ENCODE data around the gene INTS12.

INTS12 gene

DNA sequence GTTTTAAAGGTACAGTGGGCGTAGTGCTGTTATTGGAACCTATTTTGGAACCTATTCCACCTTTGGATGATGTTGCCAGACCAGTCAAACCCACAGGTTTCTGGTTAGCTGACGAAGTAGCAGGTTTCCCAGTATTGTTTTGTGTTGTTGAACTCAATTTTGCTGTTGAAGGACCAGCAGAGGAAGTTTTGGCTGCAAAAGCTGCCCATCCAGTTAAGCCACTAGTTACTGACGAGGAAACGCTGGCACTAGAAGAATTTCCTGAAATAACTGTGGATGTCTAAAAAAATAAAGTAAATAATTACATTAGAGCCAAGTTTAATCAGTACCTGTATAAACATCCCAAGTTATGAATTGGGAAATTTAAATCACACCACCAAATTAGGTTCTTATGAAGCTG, 25.5 kb downstream of the INTS12 start:
- no peak for DNase-seq (ENCODE audit: low spot score)

DNA sequence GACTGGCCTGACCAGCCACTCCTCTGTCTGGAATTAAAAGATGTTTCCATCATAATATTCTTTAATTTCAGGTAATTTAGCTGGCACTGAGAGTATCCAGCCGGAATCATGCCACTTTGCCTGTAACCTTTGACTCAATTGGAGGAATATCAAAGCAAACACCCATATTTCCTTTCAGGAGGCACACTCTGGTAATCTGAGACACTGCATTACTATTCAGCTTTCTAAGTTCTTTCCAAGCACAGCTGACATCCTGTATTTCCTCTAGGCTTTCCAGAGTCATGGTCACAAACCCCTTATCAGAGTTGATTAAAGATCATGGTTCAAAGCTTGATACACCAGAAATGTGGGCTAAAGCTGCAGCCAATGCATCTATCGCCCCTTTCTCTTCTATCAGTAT, 29.3 kb downstream of the INTS12 start:
- no peak for DNase-seq (ENCODE audit: low spot score)

DNA sequence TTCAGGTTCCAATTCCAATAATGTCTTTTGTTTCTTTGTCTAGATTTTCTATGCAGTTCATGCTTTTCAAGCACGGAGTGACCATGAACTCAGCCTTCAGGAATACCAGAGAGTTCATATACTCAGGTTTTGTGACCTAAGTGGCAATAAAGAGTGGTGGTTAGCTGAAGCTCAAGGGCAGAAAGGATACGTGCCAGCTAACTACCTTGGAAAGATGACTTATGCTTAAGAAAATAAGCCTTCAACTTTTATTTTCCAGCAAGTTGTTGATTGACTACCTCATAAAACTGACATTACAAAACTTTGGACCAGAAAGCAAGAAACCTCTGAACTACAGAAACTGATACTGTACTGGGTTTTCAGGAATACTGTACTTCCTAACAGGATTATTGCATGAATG, 30.8 kb downstream of the INTS12 start:
- no peak for DNase-seq (ENCODE audit: low spot score)

DNA sequence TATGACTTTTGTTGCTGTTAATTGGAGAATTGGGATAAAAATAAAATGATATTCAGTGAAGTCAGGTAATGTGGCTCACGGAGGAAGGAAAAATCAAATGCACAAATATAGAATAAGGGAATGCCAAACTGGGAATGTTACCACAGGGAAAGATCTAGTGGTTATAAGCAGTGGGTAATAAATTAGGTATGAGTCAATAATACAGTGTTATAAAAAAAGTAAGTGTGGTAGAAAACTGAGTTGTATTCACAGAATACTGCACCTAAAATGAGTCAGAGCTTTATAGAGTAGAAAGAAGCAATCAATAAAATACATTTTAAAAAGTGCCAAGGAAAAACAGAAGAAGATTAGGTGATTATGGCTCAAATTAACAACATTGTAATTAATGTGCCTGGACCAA, 34.5 kb downstream of the INTS12 start:
- no peak for DNase-seq (ENCODE audit: low spot score)

DNA sequence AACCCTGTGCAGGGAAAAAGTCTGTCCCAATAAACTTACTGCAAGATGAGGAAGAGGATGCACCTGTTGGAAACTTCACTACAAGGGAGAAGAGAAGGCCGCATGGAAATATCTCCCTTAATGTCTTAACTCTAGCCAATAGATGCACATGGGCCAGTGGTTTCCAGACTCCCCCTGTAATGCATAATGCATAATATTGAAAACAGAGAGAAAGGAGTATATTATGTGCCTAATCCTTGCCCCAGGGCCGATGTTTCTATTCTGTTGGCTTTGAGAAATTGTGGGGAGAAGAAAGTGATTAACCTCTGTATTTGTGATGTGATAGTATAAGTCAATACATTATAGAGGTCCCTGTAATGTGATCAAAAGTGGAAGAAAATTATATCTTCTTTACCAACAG, 37.2 kb downstream of the INTS12 start:
- no peak for DNase-seq (ENCODE audit: low spot score)

DNA sequence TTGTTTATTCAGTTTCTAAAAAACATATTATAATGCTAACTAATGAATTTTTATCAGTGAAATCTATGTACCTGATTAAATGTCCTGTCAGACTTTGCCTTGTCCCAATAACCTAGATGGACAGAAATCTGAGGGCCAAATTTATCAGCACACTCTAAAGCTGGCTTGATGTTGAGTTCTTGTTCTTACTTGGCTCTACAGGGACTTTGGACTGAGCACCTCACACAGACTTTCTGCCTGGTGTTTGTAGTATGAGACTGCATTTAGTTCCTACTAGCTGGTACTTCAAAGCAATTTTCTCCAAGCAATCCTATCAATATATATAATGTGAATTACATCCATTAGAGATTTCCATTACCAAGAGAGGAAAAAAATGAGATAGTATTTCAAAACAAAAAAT, 37.8 kb downstream of the INTS12 start:
- DNase-seq (ENCODE audit: low spot score), result no peak

DNA sequence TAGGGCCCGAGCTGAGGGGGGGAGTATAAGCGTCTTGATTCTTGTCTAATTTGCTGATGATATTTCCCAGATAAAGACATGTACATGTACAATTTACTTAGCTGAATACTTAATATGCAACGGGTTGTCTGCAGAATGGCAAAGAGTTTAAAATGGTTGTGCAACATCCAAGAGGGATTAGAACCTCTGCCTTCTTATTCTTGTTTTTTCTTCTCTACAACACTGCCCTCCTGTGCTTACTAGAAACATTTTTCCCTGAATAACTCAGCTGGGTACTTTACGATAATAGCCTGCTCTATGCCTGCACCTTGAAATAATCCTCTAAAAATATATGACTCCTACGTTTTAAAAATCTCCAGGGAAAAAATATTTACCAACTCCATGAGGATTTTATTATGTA, 41.8 kb downstream of the INTS12 start:
- no peak for DNase-seq (ENCODE audit: low spot score)

DNA sequence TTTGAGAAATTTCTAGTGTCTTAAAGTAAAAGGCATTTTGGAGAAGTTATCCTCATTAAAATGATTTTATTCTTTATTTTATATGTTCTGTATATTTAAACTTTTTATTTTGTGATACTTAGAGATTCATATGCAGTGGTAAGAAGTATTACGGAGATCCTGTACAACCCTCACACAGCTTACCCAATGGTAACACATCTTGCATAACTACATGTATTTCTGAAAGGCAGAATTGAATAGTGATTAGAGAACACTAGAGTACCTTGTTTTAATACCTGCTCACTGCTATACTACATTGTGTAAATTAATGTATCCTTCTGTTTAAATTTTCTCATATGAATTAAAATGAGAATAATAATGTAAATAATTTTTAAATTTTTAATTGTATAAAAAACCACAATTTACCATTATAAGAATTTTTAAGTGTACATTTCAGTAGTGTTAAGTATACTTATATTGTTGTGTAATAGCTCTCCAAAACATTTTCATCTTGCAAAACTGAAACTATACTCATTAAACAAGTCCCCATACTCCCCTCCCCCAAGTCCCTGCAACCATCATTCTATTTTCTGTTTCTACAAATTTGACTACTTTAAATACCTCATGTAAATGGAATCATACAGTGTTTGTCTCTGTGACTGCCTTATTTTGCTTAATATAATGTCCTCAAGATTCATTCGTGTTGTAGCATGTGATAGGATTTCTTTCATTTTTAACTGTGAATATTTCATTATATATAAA, 45.4 kb downstream of the INTS12 start:
- DNase-seq (ENCODE audit: low spot score), result no peak

DNA sequence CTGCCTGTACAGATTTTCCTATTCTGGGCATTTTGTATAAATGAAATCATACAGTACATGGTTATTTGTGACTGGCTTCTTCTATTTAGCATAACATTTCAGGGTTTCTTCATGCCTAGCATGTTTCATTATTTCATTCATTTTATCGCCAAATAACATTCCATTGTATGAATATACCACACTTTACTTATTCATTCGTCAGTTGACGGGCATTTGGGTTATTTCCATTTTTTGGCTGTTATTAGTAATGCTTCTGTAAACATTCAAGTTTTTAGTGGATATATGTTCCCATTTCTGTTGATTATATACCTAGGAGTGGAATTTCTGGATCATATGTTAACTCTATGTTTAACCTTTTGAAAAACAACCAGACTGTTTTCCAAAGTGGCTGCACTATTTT, 47.5 kb downstream of the INTS12 start:
- DNase-seq (ENCODE audit: low spot score), result no peak

DNA sequence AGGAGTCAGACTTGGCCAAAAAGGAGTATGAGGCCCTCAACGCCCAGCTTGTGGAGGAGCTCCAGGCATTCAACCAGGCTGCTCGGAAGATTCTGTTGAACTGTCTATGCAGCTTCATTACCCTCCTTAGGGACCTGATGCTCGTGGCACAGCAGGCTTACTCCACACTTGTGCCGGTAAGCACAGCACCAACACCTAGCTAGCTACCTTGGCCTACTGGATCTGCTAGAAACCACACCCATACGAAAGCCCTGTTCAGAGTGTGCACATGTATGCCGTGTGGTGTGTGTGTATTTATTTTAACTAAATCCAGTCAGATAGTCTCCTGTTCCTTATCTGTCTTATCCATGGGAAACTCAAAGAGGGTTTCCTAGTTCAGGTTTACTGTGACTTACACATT, 49.3 kb downstream of the INTS12 start:
- DNase-seq (ENCODE audit: low spot score), result no peak

DNA sequence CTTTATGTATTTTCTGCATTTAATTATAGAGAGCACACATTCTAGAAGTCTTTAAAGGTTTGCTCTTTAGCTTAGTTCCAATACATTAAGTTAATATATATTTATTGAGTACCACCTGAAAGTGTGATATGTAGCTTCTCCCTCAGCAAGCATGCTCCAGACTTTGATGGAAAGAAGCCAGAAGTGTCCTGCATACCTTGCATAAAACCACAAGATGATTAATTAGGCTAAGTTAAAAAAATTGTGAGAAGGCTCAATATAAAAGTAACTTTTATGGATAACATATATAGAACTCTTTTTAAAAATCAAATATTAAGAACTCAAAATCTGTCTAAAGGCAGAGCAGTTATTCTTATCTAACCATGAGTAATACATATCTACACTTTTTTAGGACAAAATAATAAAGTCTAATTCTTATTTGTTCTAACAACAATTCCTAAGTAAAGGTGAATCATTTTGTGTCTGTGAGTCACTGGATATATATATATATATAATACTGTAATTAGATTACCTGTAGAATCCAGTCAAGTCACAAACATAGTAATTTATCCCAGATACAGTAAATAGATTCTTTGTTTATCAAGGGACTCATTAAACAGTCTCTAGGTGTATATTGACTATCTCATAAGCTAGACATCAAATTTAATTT, 51.2 kb downstream of the INTS12 start:
- no peak for DNase-seq (ENCODE audit: low spot score)

DNA sequence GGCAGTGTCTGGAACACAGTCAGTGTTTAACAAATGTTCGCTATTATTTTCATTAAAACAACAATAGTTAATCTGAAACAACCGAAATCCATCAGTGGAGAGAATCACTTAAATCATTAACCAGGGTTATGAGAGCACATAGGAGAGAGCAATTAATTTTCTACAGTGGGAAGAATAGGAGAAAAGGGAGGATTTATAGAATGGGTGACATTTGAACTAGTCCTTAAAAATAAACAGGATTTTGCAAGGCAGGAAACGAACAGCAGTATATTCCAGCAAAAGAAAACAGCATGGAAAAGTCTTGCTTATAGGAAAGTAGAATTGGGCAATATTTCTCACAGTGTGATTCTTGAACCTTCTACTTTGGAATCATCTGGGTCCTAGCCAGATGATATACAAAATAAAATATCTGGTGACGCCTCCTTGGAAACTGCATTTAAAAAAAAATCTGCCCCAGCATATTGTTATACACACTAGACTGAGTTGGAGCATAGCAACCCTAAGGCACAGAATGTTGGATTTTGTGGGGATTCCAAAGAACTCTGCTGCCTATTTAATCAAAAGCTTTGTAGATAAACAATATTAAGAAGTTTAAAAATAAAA, 56.1 kb downstream of the INTS12 start:
- no peak for DNase-seq (ENCODE audit: low spot score)

DNA sequence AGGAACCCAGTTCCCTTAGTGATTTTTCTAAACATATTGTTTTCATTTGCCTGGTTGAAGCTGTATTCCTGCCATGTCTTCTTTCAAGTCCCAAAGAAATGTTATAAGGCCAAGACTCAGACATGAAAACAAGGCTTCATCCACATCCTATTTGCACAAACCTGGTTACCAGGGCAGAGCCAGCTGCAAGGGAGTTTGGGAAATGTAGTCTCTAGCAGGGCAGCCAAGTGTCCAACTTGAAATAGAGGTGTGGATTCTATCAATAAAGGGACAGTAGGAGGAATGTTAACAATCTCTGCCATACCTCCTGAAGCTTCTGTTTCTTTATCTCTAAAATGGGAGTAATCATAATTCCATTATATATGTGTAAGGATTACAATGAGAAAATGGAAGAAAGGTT, 56.6 kb downstream of the INTS12 start:
- no peak for DNase-seq (ENCODE audit: low spot score)

DNA sequence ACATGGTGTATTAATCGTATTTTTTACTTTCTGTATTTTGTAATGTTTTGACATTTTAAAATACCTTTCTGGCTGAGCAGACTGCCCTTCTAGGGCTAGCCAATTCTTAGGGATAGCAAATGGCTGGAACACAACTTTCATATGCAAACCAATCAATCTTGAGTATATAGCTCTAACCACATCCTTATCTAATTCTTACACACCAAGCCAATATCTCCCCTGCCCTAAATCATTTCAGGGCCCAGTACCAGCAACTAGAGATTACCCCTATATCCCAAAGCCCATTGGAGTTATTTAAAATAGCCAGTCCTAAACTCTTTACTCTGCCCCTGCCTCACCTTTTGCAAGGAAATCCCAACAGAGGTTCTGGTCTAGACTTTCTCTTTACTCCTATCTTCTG, 58.3 kb downstream of the INTS12 start:
- DNase-seq (ENCODE audit: low spot score), result no peak

DNA sequence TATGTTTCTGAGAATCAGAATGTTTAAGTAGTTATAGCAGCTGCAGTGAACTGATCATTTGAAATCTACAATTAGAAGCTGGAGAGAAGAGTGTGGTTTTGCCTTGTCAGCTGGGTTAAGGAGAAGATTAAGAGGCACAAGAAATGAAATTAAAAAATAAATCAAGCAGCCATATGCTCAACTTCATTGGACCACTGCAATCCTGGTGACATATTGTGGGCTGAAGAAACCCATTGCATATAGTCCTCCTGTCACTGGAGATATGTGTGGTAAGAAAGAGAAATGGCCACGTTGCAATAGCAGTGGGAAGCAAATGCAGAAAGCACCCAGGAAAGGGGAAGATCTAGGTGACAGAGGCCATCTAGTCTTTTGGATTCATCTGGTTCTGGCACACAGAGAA, 63.0 kb downstream of the INTS12 start:
- no peak for DNase-seq (ENCODE audit: low spot score)

DNA sequence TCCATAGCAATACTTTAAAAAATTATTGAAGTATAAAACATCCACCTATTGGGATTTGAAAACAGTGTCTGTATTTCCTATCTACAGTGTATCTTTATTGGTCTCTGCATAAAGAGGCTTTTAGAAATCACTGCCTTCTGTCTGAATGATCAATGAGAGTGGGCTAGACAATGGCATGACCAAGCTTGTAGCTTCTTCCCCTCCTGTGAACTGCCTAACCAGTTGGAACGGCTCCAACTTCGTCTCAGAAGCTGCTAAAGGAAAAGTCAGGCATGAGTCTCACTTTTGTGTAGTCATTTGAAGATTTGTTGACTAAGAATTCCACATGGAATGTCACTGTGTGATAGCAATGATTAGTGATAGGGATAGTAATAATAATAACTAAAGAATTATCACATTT, 64.2 kb downstream of the INTS12 start:
- DNase-seq (ENCODE audit: low spot score), result no peak

DNA sequence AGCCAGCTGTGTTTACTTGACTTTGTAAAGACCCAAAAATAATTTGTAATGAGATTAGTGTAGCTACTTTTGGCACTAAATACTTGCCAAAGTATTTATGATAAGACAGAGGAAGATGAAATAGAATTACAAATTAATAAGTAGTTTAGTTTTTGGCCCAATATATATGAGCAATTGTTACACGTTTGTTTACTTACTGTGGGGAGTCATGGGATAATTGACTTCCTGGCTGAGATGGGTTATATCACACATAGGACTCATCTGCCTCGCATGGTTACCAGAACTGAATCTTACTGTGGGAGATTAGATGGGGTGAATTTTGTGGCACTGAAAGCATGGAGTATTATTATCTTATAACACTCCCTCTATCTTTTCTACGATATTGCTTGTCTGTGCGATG, 66.6 kb downstream of the INTS12 start:
- DNase-seq (ENCODE audit: low spot score), result no peak

DNA sequence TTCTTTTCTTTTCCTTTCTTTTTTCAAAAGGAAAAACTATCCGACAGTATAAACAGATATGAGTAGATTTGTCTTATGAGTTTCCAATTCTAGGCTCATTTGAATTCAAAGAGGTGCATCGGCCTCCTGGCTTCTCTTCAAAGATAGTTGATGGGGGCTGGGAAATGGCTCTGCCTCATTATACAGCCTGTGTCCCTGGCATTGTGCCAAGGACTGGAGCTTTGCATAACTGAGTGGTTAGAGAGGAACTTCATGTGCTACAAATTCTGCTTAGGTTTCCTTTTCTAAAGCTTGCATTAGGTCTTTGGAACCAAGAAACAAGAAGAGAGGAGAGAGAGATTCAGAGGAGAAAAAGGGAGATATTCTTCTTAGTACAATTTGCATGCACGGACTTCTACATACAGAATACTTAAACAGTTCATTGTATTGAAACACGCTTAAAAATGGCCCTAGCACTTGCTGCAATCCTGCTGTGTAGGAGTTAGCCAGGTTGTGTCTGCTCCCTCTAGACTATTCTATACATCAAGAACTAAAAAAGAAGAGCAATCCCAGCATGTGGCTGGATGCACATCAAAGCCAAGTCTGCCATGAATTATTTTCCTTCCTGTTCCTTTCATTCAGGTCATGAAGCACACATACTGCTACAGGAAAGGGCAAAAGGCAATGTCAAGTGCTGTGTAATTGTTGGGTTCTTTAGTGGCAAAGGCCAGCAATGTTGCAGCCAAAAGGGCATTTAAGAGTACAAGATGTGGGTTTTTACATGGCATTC, 70.9 kb downstream of the INTS12 start:
- no peak for DNase-seq (ENCODE audit: low spot score)

DNA sequence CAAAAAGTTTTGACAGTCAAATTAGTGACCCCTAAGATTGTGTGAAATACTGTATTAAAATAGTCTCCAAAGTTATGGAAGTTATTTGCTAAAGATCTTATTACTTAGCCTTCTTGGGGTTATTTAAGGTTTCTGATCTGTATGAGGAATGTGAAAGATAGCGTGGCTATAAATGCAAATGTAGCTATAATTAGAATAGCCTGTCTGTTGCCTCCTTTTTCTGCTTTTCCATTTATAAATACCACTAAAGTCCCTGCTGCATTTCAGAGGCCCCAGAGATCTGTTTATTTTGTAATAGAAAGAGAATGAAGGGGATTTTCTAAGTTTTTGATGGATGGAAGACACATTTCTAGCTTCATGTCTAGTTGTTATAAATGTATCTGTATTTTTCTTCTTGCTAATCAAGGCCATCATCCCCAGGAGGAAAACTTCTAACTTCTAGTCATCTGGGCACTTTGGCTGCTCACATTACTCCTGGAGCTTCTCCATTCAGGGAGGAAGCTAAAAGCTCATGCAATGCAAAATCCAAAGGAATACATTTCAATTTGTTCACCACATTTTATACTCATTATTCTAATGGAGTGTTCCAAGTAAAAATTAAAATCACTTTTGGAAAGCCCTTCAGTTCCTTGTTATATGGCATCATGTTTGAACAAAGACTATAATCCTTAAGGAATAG, 73.9 kb downstream of the INTS12 start:
- DNase-seq (ENCODE audit: low spot score), result no peak

DNA sequence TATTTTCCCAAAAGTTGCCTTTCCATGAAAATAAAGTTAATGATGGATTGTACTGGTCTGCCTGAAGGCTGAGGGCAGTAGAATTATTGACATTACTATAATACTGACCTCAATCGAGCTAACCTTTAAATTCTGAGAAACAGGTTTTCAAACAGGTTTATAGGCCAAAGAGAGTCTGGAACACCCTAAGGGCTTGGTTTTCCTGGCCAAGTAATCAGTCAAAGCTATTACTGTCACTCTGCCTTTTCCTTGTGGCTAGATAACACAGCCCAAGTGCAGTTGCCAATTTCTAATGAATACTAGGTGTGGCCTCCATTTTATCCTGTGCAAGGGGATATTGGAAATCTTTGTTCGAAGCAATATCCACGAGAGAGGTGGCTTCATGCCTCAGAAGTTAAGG, 75.2 kb downstream of the INTS12 start:
- no peak for DNase-seq (ENCODE audit: low spot score)

Measured in CD4-positive, alpha-beta T cell treated with Interleukin-6 at 100 ng/mL for 8 hours (primary cell).